ENCODE data around the gene TPST1. TPM values are rescaled to one million over a fixed set of nuclear protein-coding genes. Genes with fewer than 3 reads are reported as not detected.
"Not testable (repeated sequence)": the region's sequence is repeated elsewhere in the genome, so short reads cannot be mapped to it uniquely, and the experiment has no call there.

Gene TPST1
- total RNA-seq, 1 experiment from 2014 or later, result 14.9 TPM

DNA sequence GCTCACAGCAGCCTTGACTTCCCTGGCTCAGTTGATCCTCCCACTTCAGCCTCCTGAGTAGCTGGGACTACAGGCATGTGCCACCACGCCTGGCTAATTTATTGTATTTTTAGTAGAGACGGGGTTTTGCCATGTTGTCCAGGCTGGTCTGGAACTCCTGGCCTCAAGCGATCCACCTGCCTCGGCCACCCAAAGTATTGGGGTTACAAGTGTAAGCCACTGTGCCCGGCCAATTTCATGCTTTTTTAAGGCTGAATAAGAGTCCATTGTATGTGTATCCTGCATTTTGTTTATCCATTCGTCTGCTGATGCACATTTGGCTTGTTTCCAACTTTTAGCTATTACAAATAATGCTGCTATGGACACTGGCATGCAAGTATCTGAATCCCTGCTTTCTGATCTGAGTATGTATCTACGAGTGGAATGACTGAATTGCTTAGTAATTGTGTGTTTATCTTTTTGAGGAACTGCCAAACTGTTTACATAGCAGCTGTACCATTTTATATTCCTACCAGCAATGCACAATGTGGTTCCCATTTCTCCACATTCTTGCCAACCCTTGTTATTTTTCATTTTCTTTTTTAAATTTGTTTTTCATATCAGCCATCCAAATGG is 37.3 kb upstream of the TPST1 start:
- POLR2A ChIA-PET (ENCODE audit: unreplicated experiment), result interaction anchor here (0.6 kb wide), 1 partner anchor 360 kb away, joined by 8 read pairs; no protein-coding TSS in a partner anchor
- BruUV-seq (replicated peaks), result no TSS peak
- peaks cover 6% of the 10 kb centered on the region for H3F3A ChIP-seq (ENCODE audit: insufficient read depth, low read depth)
- no peak overlapping the region for H3K27ac ChIP-seq
- no peaks in the 10 kb centered on the region for H3K9me3 ChIP-seq (ENCODE audit: insufficient read depth, low read depth)
- DNase-seq, result peak; percentile 14 to 57
- no peaks in the 10 kb centered on the region for H3K9me2 ChIP-seq (ENCODE audit: insufficient read depth)
- H3K36me3 ChIP-seq (ENCODE audit: low read depth), result no peaks in the 10 kb centered on the region
- intact Hi-C loops (cut with micrococcal nuclease; ENCODE audit: unreplicated experiment), result no loop called here
- H3K4me2 ChIP-seq, result peak overlapping the region; percentile 7; the same call in 1 of the 2 replicates
- CTCF ChIA-PET, result no interaction called here
- H3K27me3 ChIP-seq (ENCODE audit: insufficient read depth, low read depth), result no peaks in the 10 kb centered on the region
- H3K4me1 ChIP-seq (replicated peaks; ENCODE audit: insufficient read depth), result no peaks in the 10 kb centered on the region; the same call in 1 of the 2 replicates
- TF ChIP-seq, protein P1, sequence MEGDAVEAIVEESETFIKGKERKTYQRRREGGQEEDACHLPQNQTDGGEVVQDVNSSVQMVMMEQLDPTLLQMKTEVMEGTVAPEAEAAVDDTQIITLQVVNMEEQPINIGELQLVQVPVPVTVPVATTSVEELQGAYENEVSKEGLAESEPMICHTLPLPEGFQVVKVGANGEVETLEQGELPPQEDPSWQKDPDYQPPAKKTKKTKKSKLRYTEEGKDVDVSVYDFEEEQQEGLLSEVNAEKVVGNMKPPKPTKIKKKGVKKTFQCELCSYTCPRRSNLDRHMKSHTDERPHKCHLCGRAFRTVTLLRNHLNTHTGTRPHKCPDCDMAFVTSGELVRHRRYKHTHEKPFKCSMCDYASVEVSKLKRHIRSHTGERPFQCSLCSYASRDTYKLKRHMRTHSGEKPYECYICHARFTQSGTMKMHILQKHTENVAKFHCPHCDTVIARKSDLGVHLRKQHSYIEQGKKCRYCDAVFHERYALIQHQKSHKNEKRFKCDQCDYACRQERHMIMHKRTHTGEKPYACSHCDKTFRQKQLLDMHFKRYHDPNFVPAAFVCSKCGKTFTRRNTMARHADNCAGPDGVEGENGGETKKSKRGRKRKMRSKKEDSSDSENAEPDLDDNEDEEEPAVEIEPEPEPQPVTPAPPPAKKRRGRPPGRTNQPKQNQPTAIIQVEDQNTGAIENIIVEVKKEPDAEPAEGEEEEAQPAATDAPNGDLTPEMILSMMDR (conservative IDR thresholded peaks at IDR 0.05), result no peak
- TF ChIP-seq EZH2 (IDR thresholded peaks at IDR 0.05; ENCODE audit: low read depth), result no peak
- no peaks in the 10 kb centered on the region for H3K79me2 ChIP-seq (ENCODE audit: low read depth)
- H3K4me3 ChIP-seq, result no peak overlapping the region
- no peaks in the 10 kb centered on the region for H4K20me1 ChIP-seq (ENCODE audit: insufficient read depth)
- H2AFZ ChIP-seq, result no peak overlapping the region

DNA sequence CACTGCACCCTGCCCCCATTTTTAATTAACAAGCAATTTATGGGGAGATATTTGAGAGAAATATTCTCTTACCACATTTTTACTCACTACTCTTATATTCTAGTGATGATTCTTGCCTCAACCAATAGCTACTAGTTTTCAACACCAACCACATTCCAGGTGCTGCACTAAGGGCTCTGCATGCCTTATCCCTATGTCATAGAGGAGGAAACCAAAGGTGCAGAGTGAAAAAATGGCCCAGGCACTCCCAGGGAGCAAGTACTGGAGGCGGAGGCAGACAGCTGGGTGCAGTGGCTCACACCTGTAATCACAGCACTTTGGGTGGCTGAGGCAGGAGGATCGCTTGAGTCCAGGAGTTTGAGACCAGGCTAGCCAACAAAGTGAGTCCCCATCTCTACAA is 35.5 kb upstream of the TPST1 start:
- POLR2A ChIA-PET (ENCODE audit: unreplicated experiment), result no interaction called here
- H3K27ac ChIP-seq, result no peak overlapping the region
- no TSS peak for BruUV-seq (replicated peaks)

DNA sequence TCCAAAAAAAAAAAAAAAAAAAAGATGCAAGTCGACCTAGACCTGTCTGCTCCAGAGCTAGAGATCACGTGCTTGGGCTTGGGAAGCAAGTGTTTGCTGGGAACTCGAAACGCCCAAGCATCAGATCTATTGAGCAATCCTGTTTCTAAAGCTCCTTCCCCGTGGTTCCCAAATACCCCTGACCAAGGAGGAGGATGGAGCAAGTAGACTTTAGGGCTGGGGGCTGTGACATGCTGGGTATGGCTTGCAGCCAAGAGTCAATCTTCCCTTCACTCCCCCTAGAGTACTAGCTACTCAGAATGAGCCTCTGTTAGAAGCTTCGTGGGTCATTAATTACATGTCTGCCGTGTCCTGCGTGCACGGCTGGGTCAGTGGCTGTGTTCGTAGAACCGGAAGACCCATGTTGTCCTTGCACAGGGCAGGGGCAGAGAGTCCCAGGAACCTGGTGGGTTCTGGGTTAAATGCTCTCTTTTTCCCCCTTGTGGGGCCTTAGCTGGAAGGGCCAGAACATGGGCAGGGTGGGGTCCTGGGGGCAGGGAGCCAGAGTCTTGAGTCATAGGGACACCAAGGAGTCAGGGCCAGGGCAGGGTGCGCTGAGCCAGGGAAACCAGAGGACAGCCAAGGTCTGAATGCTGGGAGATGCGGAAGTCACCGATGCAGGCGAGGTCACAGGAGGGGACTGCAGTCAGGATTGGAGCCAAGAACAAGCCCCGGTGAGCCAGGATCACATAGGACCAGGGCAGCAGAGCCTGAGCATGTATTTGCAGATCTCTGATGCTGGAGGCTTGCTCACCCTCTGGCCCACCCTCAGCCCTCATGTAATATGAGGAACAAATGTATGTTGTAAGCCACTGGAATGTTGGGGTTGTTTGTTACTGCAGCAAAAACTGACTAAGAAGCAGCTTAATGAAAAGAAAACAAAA is 34.6 kb upstream of the TPST1 start:
- Histone ChIP-seq H3K9me2 (ENCODE audit: insufficient read depth) (no peaks in the 10 kb centered on the region), H3K4me2 (no peak overlapping the region), H3K36me3 (ENCODE audit: low read depth) (no peaks in the 10 kb centered on the region), H3K4me1 (replicated peaks; ENCODE audit: insufficient read depth) (no peaks in the 10 kb centered on the region; the same call in 1 of the 2 replicates), H3K79me2 (ENCODE audit: low read depth) (no peaks in the 10 kb centered on the region), H3K9me3 (ENCODE audit: insufficient read depth, low read depth) (no peaks in the 10 kb centered on the region), H3K27me3 (ENCODE audit: insufficient read depth, low read depth) (no peaks in the 10 kb centered on the region), H2AFZ (no peak overlapping the region), H3K4me3 (no peak overlapping the region), H4K20me1 (ENCODE audit: insufficient read depth) (no peaks in the 10 kb centered on the region), H3K27ac (no peak overlapping the region), H3F3A (ENCODE audit: insufficient read depth, low read depth) (peaks cover 6% of the 10 kb centered on the region)
- ChIA-PET POLR2A (ENCODE audit: unreplicated experiment) (interaction anchor here (0.6 kb wide), 2 partner anchors 22 to 329 kb away, joined by 4 to 7 read pairs; no protein-coding TSS in a partner anchor), CTCF (interaction anchor here (0.6 kb wide), 1 partner anchor 243 kb away, joined by 4 read pairs; no protein-coding TSS in a partner anchor)
- no peak for TF ChIP-seq EZH2 (IDR thresholded peaks at IDR 0.05; ENCODE audit: low read depth)
- peak in 1 of 2 experiments; percentile 48 for DNase-seq
- BruUV-seq (replicated peaks), result no TSS peak
- intact Hi-C loops (cut with micrococcal nuclease; ENCODE audit: unreplicated experiment), result loop anchor here (5.0 kb wide), 1 partner anchor 527 kb away; no protein-coding TSS in a partner anchor

More for the DNA sequence above, 35.5 kb upstream of the TPST1 start:
- intact Hi-C loops (cut with micrococcal nuclease; ENCODE audit: unreplicated experiment), result loop anchor here (5.0 kb wide), 1 partner anchor 528 kb away; no protein-coding TSS in a partner anchor
- no peaks in the 10 kb centered on the region for H3K36me3 ChIP-seq (ENCODE audit: low read depth)
- H3K4me1 ChIP-seq (replicated peaks; ENCODE audit: insufficient read depth), result no peaks in the 10 kb centered on the region; the same call in 1 of the 2 replicates
- no peak overlapping the region for H3K4me2 ChIP-seq
- no peaks in the 10 kb centered on the region for H3K9me3 ChIP-seq (ENCODE audit: insufficient read depth, low read depth)
- CTCF ChIA-PET, result no interaction called here
- H2AFZ ChIP-seq, result no peak overlapping the region
- peaks cover 6% of the 10 kb centered on the region for H3F3A ChIP-seq (ENCODE audit: insufficient read depth, low read depth)
- no peak overlapping the region for H3K4me3 ChIP-seq
- no peaks in the 10 kb centered on the region for H3K27me3 ChIP-seq (ENCODE audit: insufficient read depth, low read depth)
- H3K79me2 ChIP-seq (ENCODE audit: low read depth), result no peaks in the 10 kb centered on the region
- H3K9me2 ChIP-seq (ENCODE audit: insufficient read depth), result no peaks in the 10 kb centered on the region
- no peak for TF ChIP-seq EZH2 (IDR thresholded peaks at IDR 0.05; ENCODE audit: low read depth)
- TF ChIP-seq, protein P1 (conservative IDR thresholded peaks at IDR 0.05), result no peak
- H4K20me1 ChIP-seq (ENCODE audit: insufficient read depth), result no peaks in the 10 kb centered on the region
- peak; percentile 34 to 65 for DNase-seq

DNA sequence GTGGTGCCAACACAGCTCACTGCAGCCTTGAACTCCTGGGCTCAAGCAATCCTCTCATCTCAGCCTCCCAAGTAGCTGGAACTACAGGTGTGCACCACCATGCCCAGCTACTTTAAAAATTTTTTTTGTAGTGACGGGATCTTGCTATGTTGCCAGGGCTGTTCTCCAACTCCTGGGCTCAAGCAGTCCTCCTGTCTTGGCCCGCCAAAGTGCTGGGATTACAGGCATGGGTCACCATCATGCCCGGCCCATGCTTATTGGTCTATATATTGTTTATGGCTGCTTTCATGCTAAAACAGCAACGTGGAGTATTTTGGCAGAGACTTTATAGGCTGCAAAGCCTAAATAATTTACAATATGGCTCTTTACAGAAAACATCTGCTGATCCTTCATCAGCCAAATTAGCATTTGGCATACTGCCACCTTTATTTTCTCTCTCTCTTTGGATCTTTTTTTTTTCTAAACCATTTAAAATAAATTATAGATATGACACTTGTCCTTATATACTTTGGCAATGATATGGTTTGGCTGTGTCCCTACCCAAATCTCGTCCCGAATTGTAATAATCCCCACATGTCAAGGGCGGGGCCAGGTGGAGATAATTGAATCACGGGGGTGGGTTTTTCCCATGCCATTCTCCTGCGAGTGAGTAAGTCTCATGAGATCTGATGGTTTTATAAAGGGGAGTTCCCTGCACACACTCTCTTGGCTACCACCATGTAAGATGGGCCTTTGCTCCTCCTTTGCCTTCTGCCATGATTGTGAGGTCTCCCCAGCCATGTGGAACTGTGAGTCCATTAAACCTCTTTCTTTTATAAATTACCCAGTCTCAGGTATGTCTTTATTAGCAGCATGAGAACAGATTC is 32.4 kb upstream of the TPST1 start:
- H3K4me2 ChIP-seq; H3K27me3 ChIP-seq (ENCODE audit: insufficient read depth, low read depth); DNase-seq; H3K4me1 ChIP-seq (replicated peaks; ENCODE audit: insufficient read depth); CTCF ChIA-PET; H3K79me2 ChIP-seq (ENCODE audit: low read depth); H3K9me3 ChIP-seq (ENCODE audit: insufficient read depth, low read depth); H2AFZ ChIP-seq; H3K36me3 ChIP-seq (ENCODE audit: low read depth); H4K20me1 ChIP-seq (ENCODE audit: insufficient read depth); H3F3A ChIP-seq (ENCODE audit: insufficient read depth, low read depth); H3K4me3 ChIP-seq; POLR2A ChIA-PET (ENCODE audit: unreplicated experiment); H3K9me2 ChIP-seq (ENCODE audit: insufficient read depth); BruUV-seq (replicated peaks); H3K27ac ChIP-seq: not testable (repeated sequence)
- intact Hi-C loops (cut with micrococcal nuclease; ENCODE audit: unreplicated experiment), result loop anchor here (5.0 kb wide), 1 partner anchor 525 kb away; no protein-coding TSS in a partner anchor

Data from PC-9 (cell line).